HG03521 (cell line): ENCODE results near the gene COLGALT1.

ENCODE experiments used
- ATAC-seq: cut with Tn5 transposase; IDR thresholded peaks from one replicate; pipeline ENCODE4 v1.9.1; 2021; ENCODE audit warnings: mild to moderate bottlenecking, moderate library complexity; ENCODE audit not compliant: unreplicated experiment

COLGALT1 gene

DNA sequence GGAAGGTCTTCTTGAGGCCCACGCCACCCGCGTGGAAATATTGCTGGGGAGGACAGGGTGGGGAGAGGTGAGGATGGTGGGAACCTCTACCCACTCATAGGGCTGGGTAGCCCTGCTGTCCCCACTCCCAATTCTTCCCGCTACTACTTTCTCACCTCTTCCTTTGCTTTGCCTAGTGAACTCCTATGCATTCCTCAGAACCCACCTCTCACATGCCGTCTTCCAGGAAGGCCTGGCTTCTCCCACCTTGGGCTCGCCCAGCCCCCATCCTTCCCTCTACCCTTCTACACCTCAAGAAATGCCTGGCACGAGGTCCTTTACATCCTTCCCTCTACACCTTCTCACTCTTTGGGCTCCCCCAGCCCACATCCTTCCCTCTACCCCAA is 62.4 kb downstream of the COLGALT1 start:
- no peak for ATAC-seq

DNA sequence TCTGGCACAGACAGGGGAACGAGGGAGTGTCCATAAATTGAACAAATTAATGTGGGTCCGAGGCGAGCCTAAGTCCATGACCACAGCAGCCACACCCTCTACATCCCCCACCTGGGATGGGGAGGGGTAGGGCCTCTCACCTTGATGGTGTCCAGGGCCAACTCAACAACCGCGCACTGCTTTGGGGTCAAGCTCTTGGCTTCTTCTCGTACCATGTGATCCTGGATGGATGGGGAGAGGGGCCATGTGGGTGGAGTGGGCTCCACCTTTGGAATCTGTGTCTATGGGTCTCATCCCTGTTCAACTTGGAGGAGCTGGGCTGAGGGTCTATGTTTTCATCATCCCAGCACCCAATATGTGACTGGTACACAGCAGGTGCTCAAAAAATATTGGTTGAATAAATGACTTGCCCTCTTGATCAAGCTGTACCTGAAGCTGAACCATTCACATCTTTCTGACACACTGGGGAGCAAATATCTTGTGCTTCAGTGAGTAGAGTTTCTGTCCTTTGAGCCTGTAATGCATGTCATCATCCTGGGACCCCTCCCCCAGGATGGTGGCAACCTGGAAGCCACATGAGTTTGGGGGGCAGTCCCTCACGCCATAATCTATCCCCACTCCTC is 62.9 kb downstream of the COLGALT1 start:
- ATAC-seq: no peak

- no peak for ATAC-seq
Measured at GRCh38 chr19:17618936-17619335, 63.5 kb downstream of the COLGALT1 start.

- no peak for ATAC-seq
Measured at GRCh38 chr19:17620696-17621095, 65.2 kb downstream of the COLGALT1 start.

DNA sequence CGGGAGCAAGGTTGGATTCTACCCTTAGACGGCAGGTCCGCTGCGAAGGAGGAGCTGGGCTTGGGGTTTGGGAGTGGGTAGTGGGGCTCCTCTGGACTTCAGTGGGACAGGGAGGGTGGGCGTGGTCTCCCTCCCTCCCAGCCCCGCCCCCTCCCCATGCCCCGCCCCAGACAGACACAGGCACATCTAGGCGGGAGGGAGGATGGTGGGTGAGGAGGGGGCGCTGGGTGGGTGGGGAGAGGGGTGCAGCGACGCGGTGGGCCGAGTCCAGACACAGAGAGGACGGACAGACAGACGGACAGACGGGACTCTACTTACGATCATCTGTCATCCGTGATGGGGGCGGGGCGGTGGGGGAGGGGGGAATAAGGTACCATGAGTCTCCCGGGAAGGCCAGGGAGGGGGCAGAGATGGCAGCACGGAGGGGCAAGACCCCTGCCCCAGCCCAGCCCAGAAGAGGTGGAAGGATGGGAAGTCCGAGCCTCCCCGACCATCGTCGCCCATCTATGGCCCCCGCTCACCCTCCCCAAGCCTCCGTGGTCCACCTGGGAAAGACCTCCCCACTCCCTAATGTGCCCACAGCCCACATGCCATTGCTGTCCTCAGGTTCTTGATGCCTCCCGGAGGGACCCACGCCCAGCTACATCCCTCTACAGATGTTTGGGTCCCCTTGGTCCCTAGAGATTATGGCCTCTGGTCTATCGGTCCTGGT is 67.9 kb downstream of the COLGALT1 start:
- ATAC-seq: no peak

GRCh38 chr19:17624314-17624991 is 69.0 kb downstream of the COLGALT1 start:
- no peak for ATAC-seq

GRCh38 chr19:17625043-17625442 is 69.6 kb downstream of the COLGALT1 start:
- ATAC-seq: no peak

- no peak for ATAC-seq
Measured at GRCh38 chr19:17625980-17626379, 70.5 kb downstream of the COLGALT1 start.

GRCh38 chr19:17626456-17627015 is 71.1 kb downstream of the COLGALT1 start:
- no peak for ATAC-seq

GRCh38 chr19:17627161-17627560 is 71.7 kb downstream of the COLGALT1 start:
- ATAC-seq: no peak

- no peak for ATAC-seq
Measured at GRCh38 chr19:17627921-17628320, 72.5 kb downstream of the COLGALT1 start.

GRCh38 chr19:17629760-17630159 is 74.3 kb downstream of the COLGALT1 start:
- ATAC-seq: no peak

DNA sequence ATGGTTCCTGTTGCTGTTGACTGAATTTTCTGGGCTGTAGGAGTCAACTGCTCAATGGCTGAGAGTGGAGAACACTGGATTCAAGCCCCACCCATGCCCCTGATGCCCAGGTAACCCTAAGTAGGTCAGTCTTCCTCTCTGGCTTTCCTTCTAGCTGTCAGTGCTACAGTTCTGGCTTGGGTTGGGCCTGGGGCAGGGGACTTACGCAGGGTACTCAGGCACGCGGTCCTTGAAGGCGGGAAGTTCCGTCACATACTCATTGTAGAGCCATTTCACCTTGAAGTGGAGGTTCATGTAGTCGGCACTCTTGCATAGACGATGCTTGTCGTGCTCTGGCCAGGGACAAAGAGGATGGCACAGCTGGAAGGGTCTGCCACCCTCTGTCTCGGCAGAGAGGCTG is 77.1 kb downstream of the COLGALT1 start:
- ATAC-seq: no peak
